Astrocyte of the cerebellum (primary cell): ENCODE data around the gene KIF16B.
"Not testable (repeated sequence)": the region's sequence is repeated elsewhere in the genome, so short reads cannot be mapped to it uniquely, and the experiment has no call there.

Experiments used
- DNase-seq: peaks from one replicate; pipeline ENCODE4 v3.0.0-alpha.2; 2011; ENCODE audit warnings: low read depth
- H3K4me3 ChIP-seq: 2 replicates; pipeline ENCODE4 v1.5.1; 2011; ENCODE audit warnings: mild to moderate bottlenecking, low read depth, low read length, moderate library complexity
- in situ Hi-C: cut with HindIII; loops from 2 replicates; pipeline ENCODE4 v1.10.0; 2017; ENCODE audit warnings: low sequenced_read_pairs
- TF ChIP-seq, protein P1 (sequence below): IDR thresholded peaks from 2 replicates; pipeline ENCODE4 v1.5.1; 2012; ENCODE audit warnings: low read length, low read depth, moderate library complexity, mild to moderate bottlenecking; ENCODE audit errors: missing control alignments

KIF16B gene

DNA sequence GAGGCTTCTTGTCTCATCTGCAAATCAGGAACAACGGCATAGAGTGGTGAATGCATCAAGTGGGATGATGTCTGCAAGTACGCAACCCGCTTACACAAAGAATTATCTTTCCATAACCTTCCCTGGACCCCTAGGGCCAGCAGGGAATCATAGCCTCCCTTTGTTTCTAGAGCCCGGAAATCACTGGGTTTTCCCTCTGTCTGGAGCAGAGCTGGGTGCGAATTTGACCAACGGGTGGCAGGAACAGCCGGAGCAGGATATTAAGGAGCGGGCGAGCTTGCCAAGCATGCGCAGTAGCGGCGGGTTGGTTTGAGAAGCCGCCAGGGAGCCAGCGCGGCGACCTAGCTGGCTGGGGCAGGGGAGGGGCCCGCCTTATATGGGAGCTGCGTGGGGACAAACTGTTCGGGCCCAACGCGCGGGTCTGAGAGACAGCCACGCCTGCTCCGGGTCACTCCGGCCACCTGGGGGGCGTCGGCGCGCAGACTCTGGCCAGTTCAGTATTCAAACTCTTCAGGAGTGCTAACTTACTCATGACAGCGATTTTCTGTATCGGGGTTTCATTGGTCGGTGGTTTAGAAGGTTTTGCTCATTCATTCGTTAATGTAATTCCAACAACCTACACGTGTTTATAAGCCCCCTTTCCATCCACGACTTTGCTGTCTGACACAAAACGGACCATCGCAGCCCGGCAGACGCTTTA lies 1.6 kb upstream of the KIF16B start:
- in situ Hi-C loops, result no loop called here
- peak overlapping the region; percentile 47 for H3K4me3 ChIP-seq
- TF ChIP-seq, protein P1, sequence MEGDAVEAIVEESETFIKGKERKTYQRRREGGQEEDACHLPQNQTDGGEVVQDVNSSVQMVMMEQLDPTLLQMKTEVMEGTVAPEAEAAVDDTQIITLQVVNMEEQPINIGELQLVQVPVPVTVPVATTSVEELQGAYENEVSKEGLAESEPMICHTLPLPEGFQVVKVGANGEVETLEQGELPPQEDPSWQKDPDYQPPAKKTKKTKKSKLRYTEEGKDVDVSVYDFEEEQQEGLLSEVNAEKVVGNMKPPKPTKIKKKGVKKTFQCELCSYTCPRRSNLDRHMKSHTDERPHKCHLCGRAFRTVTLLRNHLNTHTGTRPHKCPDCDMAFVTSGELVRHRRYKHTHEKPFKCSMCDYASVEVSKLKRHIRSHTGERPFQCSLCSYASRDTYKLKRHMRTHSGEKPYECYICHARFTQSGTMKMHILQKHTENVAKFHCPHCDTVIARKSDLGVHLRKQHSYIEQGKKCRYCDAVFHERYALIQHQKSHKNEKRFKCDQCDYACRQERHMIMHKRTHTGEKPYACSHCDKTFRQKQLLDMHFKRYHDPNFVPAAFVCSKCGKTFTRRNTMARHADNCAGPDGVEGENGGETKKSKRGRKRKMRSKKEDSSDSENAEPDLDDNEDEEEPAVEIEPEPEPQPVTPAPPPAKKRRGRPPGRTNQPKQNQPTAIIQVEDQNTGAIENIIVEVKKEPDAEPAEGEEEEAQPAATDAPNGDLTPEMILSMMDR, result no peak
- no peak for DNase-seq

DNA sequence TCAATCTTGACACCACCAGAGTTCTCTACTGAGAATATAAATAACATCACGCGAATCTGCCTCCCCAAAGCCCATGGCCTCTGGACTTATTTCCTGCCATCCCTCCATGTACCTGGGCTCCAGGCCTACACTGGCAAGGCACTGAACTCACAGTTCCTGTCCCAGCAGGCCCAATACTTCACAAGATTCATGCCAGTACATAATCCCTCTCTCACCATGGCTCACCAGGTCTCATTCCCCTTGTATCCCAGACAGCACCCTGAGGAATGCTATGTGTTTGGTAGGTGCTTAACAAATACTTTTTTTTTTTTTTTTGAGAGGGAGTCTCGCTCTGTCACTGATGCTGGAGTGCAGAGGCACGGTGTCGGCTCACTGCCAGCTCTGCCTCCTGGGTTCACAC lies 1.9 kb downstream of the KIF16B start:
- TF ChIP-seq, protein P1, result no peak
- no peak overlapping the region for H3K4me3 ChIP-seq
- DNase-seq, result no peak
- in situ Hi-C loops, result no loop called here

- TF ChIP-seq, protein P1, result no peak
- in situ Hi-C loops, result no loop called here
- DNase-seq, result no peak
- no peak overlapping the region for H3K4me3 ChIP-seq
These were observed 3.7 kb downstream of the KIF16B start for GRCh38 chr20:16569246-16570153.

DNA sequence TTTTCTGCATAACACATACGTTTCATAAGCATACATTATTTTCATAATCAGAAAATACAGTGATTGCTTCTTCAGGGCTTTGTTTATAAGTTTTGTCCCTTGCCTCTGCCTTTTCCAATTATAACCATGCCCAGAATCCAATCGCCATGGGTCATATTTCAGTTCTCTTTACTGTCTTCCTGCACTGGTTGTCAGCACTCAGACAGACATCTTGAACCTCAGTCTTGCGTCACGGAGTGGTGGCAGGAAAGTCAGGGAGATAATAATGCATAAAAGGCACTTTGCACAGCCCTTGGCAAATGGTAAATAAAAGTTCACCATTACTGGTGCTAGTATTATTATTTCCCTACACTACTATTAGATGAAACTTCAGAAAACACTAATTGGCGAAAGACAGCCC lies 7.2 kb downstream of the KIF16B start:
- in situ Hi-C loops, result no loop called here
- DNase-seq, result no peak
- no peak overlapping the region for H3K4me3 ChIP-seq
- TF ChIP-seq, protein P1, result no peak

DNA sequence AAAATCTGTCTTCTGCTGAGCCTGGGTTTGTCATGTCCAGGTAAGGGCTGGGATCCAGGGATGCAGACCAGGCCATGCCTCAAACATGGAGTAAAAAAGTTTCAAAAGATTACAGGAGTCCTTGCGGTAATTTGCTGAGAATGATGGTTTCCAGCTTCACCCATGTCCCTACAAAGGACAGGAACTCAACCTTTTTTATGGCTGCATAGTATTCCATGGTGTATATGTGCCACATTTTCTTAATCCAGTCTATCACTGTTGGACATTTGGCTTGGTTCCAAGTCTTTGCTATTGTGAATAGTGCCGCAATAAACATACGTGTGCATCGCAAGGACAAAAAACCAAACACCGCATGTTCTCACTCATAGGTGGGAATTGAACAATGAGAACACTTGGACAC lies 9.2 kb downstream of the KIF16B start:
- H3K4me3 ChIP-seq, in situ Hi-C loops, DNase-seq: not testable (repeated sequence)

- TF ChIP-seq, protein P1, result no peak
- in situ Hi-C loops, result no loop called here
- no peak overlapping the region for H3K4me3 ChIP-seq
- DNase-seq, result no peak
These were observed 10.0 kb downstream of the KIF16B start for GRCh38 chr20:16563066-16563806.
